WTC11 (cell line): Measurements from ENCODE around the gene ZNF3. TPM values are rescaled to one million over a fixed set of nuclear protein-coding genes. Genes with fewer than 3 reads are reported as not detected.
A peak's percentile ranks its signal among the peaks of the same experiment; 100 is the strongest.

ENCODE experiments used
- AFF4 ChIP-seq: sonication (generic); formaldehyde crosslinking; IDR thresholded peaks from 2 replicates; pipeline ENCODE4 v1.8.1; 2023; ENCODE audit warnings: mild to moderate bottlenecking, missing genetic modification reagents, borderline replicate concordance
- CREM ChIP-seq: sonication (generic); formaldehyde crosslinking; IDR thresholded peaks from 2 replicates; pipeline ENCODE4 v1.8.1; 2022; ENCODE audit warnings: mild to moderate bottlenecking, missing genetic modification reagents, moderate library complexity
- EMX1 ChIP-seq: fragments of 250-450 bp; sonication (Bioruptor Pico); IDR thresholded peaks from 2 replicates; pipeline ENCODE4 v1.8.0; 2021; ENCODE audit warnings: mild to moderate bottlenecking
- ETV6 ChIP-seq: sonication (generic); formaldehyde crosslinking; IDR thresholded peaks from 2 replicates; pipeline ENCODE4 v1.8.1; 2022; ENCODE audit warnings: mild to moderate bottlenecking, missing genetic modification reagents
- FOXP4 ChIP-seq: sonication (generic); formaldehyde crosslinking; IDR thresholded peaks from 2 replicates; pipeline ENCODE4 v1.8.0; 2022; ENCODE audit warnings: mild to moderate bottlenecking, missing genetic modification reagents
- GTF2I ChIP-seq: fragments of 250-450 bp; sonication (Bioruptor Pico); conservative IDR thresholded peaks from 2 replicates; pipeline ENCODE4 v1.4.0; 2021; ENCODE audit warnings: mild to moderate bottlenecking
- HMGA2 ChIP-seq: fragments of 250-450 bp; sonication (Bioruptor Pico); IDR thresholded peaks from 2 replicates; pipeline ENCODE4 v1.4.0; 2021; ENCODE audit warnings: mild to moderate bottlenecking, moderate library complexity
- IRF1 ChIP-seq: sonication (generic); formaldehyde crosslinking; IDR thresholded peaks from 2 replicates; pipeline ENCODE4 v1.8.0; 2023; ENCODE audit warnings: missing genetic modification reagents
- JAZF1 ChIP-seq: fragments of 250-450 bp; sonication (Bioruptor Pico); IDR thresholded peaks from 2 replicates; pipeline ENCODE4 v1.9.0; 2021; ENCODE audit warnings: moderate library complexity, mild to moderate bottlenecking, inconsistent platforms
- KAT7 ChIP-seq: sonication (generic); formaldehyde crosslinking; IDR thresholded peaks from 2 replicates; pipeline ENCODE4 v1.8.1; 2023; ENCODE audit warnings: missing genetic modification reagents, mild to moderate bottlenecking, borderline replicate concordance
- MYBL2 ChIP-seq: sonication (generic); formaldehyde crosslinking; IDR thresholded peaks from 2 replicates; pipeline ENCODE4 v1.8.1; 2023; ENCODE audit warnings: mild to moderate bottlenecking, moderate library complexity, missing genetic modification reagents
- NFATC4 ChIP-seq: fragments of 250-450 bp; sonication (Bioruptor Pico); IDR thresholded peaks from 2 replicates; pipeline ENCODE4 v1.9.0; 2021; ENCODE audit warnings: mild to moderate bottlenecking
- PRRX2 ChIP-seq: fragments of 250-450 bp; sonication (Bioruptor Pico); IDR thresholded peaks from 2 replicates; pipeline ENCODE4 v1.8.0; 2021; ENCODE audit warnings: mild to moderate bottlenecking
- STAT6 ChIP-seq: sonication (generic); formaldehyde crosslinking; conservative IDR thresholded peaks from 2 replicates; pipeline ENCODE4 v1.8.1; 2023; ENCODE audit warnings: mild to moderate bottlenecking, low read depth, missing genetic modification reagents, moderate library complexity
- TCF7 ChIP-seq: sonication (generic); formaldehyde crosslinking; IDR thresholded peaks from 2 replicates; pipeline ENCODE4 v1.8.0; 2022; ENCODE audit warnings: mild to moderate bottlenecking, low read depth, missing genetic modification reagents, moderate library complexity
- ZBTB43 ChIP-seq: sonication (generic); formaldehyde crosslinking; IDR thresholded peaks from 2 replicates; pipeline ENCODE4 v1.8.1; 2023; ENCODE audit warnings: mild to moderate bottlenecking, missing genetic modification reagents
- ZNF138 ChIP-seq: sonication (generic); formaldehyde crosslinking; conservative IDR thresholded peaks from 2 replicates; pipeline ENCODE4 v1.8.1; 2022; ENCODE audit warnings: mild to moderate bottlenecking, moderate library complexity, missing genetic modification reagents
- ZNF281 ChIP-seq: sonication (generic); formaldehyde crosslinking; IDR thresholded peaks from 2 replicates; pipeline ENCODE4 v1.8.0; 2023; ENCODE audit warnings: mild to moderate bottlenecking, missing genetic modification reagents
- ZNF396 ChIP-seq: fragments of 250-450 bp; sonication (Bioruptor Pico); IDR thresholded peaks from 2 replicates; pipeline ENCODE4 v1.8.0; 2021; ENCODE audit warnings: mild to moderate bottlenecking, moderate library complexity, borderline replicate concordance
- ZSCAN18 ChIP-seq: fragments of 250-450 bp; sonication (Bioruptor Pico); IDR thresholded peaks from 2 replicates; pipeline ENCODE4 v2.1.2; 2022; ENCODE audit warnings: mild to moderate bottlenecking, moderate library complexity
- total RNA-seq: library from RNA; stranded (reverse); gene quantifications from 3 replicates; pipeline ENCODE4 v1.2.3, GENCODE V29; 2021

Gene ZNF3
- total RNA-seq, 1 experiment from 2014 or later, result 48.3 TPM

GRCh38 chr7:100101016-100101862 lies 19.7 kb upstream of the ZNF3 start, which contains the start of the genes AP4M1 and MCM7 (continued):
- TF ChIP-seq EMX1 (CRISPR knock-in tag) (no peak), HMGA2 (CRISPR knock-in tag) (no peak), NFATC4 (CRISPR knock-in tag) (no peak), FOXP4 (CRISPR knock-in tag) (peak; percentile 77), ZBTB43 (CRISPR knock-in tag) (peak; percentile 85), PRRX2 (CRISPR knock-in tag) (no peak), ETV6 (CRISPR knock-in tag) (peak; percentile 38; the same call in 1 of the 2 replicates), STAT6 (no peak), KAT7 (no peak), AFF4 (CRISPR knock-in tag) (no peak), IRF1 (CRISPR knock-in tag) (peak; percentile 40; the same call in 1 of the 2 replicates), CREM (CRISPR knock-in tag) (0 out of 2 replicates have a peak, but pooled peaks have one; percentile 51), TCF7 (CRISPR knock-in tag) (no peak), ZNF281 (no peak), MYBL2 (peak; percentile 82; the same call in 1 of the 2 replicates), ZNF138 (no peak), JAZF1 (CRISPR knock-in tag) (no peak), ZSCAN18 (no peak), GTF2I (no peak), ZNF396 (CRISPR knock-in tag) (no peak)
